ENCODE data around the gene LCN2. TPM values are rescaled to one million over a fixed set of nuclear protein-coding genes. Genes with fewer than 3 reads are reported as not detected.

Gene LCN2
- not detected for total RNA-seq

DNA sequence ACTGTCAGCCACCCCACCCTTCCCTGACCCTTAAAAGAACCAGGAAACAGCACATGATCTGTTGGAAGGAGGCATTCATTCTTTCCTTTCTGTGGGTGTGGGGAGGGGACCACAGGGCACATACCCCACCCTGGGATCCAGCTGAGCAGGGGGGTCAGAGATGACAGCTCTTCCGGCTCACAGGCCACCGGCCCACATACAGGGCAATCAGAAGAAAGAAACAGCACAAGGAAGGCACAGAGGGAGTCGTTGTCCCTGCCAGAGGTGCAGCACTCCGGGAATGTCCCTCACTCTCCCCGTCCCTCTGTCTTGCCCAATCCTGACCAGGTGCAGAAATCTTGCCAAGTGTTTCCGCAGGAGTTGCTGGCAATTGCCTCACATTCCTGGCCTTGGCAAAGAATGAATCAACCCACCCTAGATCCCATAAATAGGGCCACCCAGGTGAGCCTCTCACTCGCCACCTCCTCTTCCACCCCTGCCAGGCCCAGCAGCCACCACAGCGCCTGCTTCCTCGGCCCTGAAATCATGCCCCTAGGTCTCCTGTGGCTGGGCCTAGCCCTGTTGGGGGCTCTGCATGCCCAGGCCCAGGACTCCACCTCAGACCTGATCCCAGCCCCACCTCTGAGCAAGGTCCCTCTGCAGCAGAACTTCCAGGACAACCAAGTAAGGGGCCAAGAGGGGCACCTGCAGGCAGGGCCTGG lies at the start of gene LCN2:
Gene LCN2, plus strand, starts transcription at position 453 of the 701 bp plus-strand sequence. Its CDS starts 73 bp downstream, at position 526.
- no peak within 1 kb of the TSS for H3K27ac ChIP-seq
- no peaks in the 10 kb centered on the region for H3K27me3 ChIP-seq
- DNase-seq (ENCODE audit: low spot score): no peak

DNA sequence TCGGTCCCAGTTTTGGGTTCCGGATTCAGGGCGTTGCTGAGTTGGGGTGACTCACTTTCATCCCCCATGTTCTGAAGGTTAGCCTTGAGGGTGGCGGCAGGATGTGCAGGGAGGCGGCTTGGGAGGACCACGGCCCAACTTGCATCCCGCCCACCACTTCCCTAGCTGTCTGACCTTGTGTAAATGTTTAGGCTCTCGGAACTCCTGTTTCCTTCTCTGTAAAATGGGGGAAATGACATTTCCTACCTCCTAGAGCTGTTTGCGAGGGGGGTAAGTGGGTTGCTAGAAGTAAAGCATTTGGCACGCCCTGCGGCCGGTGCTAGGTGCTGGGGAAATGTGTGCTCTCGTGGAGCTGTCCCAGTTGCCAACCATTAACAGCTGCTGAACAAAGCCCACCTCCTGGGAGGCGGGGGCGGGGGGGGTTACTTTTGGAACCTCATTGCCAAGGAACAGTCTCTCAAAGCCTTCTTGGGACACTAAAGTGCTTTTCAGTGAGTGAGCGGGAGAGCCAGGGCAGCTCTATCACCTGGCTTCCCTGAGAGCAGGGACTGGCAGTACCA lies 49.2 kb upstream of the LCN2 start:
- H3K27ac ChIP-seq: peak overlapping the region; percentile 86 to 89
- H3K9me3 ChIP-seq: no peaks in the 10 kb centered on the region
- TF ChIP-seq, protein P1, sequence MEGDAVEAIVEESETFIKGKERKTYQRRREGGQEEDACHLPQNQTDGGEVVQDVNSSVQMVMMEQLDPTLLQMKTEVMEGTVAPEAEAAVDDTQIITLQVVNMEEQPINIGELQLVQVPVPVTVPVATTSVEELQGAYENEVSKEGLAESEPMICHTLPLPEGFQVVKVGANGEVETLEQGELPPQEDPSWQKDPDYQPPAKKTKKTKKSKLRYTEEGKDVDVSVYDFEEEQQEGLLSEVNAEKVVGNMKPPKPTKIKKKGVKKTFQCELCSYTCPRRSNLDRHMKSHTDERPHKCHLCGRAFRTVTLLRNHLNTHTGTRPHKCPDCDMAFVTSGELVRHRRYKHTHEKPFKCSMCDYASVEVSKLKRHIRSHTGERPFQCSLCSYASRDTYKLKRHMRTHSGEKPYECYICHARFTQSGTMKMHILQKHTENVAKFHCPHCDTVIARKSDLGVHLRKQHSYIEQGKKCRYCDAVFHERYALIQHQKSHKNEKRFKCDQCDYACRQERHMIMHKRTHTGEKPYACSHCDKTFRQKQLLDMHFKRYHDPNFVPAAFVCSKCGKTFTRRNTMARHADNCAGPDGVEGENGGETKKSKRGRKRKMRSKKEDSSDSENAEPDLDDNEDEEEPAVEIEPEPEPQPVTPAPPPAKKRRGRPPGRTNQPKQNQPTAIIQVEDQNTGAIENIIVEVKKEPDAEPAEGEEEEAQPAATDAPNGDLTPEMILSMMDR (IDR thresholded peaks at IDR 0.05): no peak
- no peaks in the 10 kb centered on the region for H3K27me3 ChIP-seq
- peak overlapping the region; percentile 41 to 46 for H3K4me3 ChIP-seq
- H3K36me3 ChIP-seq: peaks cover 36% of the 10 kb centered on the region
- DNase-seq (ENCODE audit: low spot score): no peak
- H3K4me1 ChIP-seq: peaks cover 0 to 91% of the 10 kb centered on the region in 2 donors

More for the DNA sequence above, at the start of gene LCN2:
- Histone ChIP-seq H3K9me3 (no peaks in the 10 kb centered on the region), H3K4me1 (peaks cover 0 to 8% of the 10 kb centered on the region in 2 donors), H3K4me3 (no peak within 1 kb of the TSS), H3K36me3 (no peaks in the 10 kb centered on the region)
- TF ChIP-seq, protein P1 (IDR thresholded peaks at IDR 0.05): no peak

DNA sequence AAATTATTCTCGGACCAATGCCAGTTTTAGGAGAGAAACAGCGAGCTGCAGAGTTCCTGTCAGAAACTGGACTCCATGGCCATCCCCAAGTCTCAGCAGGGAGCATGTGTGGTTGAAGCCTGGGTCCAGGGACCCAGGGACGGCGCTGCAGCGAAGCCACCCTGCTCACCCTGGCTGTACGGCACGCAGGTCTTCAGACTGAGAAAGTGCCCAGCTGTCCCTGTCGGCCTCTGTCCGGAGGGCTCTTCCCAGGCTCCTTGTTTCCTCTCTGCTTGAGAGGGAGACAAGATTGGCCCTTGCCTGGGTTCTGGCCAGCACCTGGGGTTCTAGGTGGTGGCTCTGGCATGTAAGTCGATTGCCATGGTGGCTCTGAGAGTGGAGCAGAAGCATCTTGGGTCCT lies 48.7 kb upstream of the LCN2 start:
- H3K4me3 ChIP-seq: peak overlapping the region in 1 of 2 donors; percentile 46
- no peaks in the 10 kb centered on the region for H3K9me3 ChIP-seq
- H3K27ac ChIP-seq: peak overlapping the region; percentile 86 to 89
- TF ChIP-seq, protein P1 (IDR thresholded peaks at IDR 0.05): no peak
- H3K27me3 ChIP-seq: no peaks in the 10 kb centered on the region
- DNase-seq (ENCODE audit: low spot score): no peak
- peaks cover 0 to 85% of the 10 kb centered on the region in 2 donors for H3K4me1 ChIP-seq
- H3K36me3 ChIP-seq: peaks cover 41% of the 10 kb centered on the region

DNA sequence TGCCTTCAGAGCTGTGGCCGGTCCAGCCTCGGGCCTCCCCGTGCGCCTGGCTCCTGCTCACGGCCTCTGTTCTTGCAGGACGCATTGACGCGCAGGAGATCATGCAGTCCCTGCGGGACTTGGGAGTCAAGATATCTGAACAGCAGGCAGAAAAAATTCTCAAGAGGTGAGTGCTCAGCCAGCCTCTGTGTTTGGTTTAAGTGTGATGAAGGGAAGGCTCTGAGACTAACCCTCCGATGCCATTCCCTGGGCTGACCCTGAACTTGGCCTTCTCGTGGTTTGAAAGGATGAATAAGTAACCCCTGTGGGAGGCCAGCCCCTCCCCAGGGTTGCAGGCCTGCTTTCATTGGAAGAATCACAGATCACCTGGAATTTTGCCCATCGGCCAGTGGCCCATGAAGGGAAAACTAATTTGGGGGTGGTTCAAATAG lies 48.0 kb upstream of the LCN2 start:
- DNase-seq (ENCODE audit: low spot score): no peak
- peaks cover 48% of the 10 kb centered on the region for H3K36me3 ChIP-seq
- peak overlapping the region; percentile 86 to 89 for H3K27ac ChIP-seq
- no peaks in the 10 kb centered on the region for H3K27me3 ChIP-seq
- H3K4me3 ChIP-seq: no peak overlapping the region
- peaks cover 0 to 82% of the 10 kb centered on the region in 2 donors for H3K4me1 ChIP-seq
- TF ChIP-seq, protein P1 (IDR thresholded peaks at IDR 0.05): no peak
- H3K9me3 ChIP-seq: no peaks in the 10 kb centered on the region

DNA sequence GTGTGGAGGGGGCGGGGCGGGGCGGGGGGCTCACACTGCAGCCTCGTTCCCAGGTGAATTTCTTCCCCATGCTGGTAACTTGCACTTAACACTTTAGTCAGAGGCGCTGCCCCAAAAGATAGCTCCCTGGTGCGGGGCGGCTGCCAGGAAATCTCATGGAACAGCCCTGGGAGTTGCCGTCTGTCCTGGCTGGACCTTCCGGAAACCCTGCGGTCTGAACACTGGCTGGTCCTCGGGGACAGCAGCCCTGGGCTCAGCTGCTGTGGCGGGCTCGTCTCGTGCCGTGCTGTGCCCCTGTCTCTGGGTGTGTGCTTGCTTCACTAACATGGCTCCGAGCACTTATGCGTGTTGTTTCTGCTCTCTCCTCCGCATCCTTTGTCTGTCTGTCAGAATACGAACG lies 47.6 kb upstream of the LCN2 start:
- no peaks in the 10 kb centered on the region for H3K27me3 ChIP-seq
- peaks cover 0 to 77% of the 10 kb centered on the region in 2 donors for H3K4me1 ChIP-seq
- no peak overlapping the region for H3K4me3 ChIP-seq
- no peaks in the 10 kb centered on the region for H3K9me3 ChIP-seq
- no peak for DNase-seq (ENCODE audit: low spot score)
- H3K36me3 ChIP-seq: peaks cover 52% of the 10 kb centered on the region
- TF ChIP-seq, protein P1 (IDR thresholded peaks at IDR 0.05): no peak
- peak overlapping the region; percentile 86 to 89 for H3K27ac ChIP-seq

Data from right atrium auricular region (tissue), 2 donors.